Fibroblast of lung (primary cell): ENCODE measurements around the gene HEATR1. TPM values are rescaled to one million over a fixed set of nuclear protein-coding genes. Genes with fewer than 3 reads are reported as not detected.

Experiments used
- DNase-seq, 2 donors: peaks; one replicate each; pipeline versions ENCODE4 v3.0.0 to v3.0.0-alpha.2; 2010; ENCODE audit warnings: low read depth in 2 of 2
- H2AFZ ChIP-seq: 2 replicates; pipeline ENCODE4 v1.5.1; 2012; ENCODE audit warnings: low read length, control low read depth, inconsistent platforms
- H3K27ac ChIP-seq: 2 replicates; pipeline ENCODE4 v1.5.1; 2011; ENCODE audit warnings: low read length, control low read depth; ENCODE audit not compliant: insufficient read depth
- H3K27me3 ChIP-seq: 2 replicates; pipeline ENCODE4 v1.5.1; 2011; ENCODE audit warnings: mild to moderate bottlenecking, low read length; ENCODE audit not compliant: control insufficient read depth, insufficient read depth
- H3K36me3 ChIP-seq: 2 replicates; pipeline ENCODE4 v1.5.1; 2011; ENCODE audit warnings: low read length; ENCODE audit not compliant: control insufficient read depth, insufficient read depth
- H3K4me1 ChIP-seq: 2 replicates; pipeline ENCODE4 v1.5.1; 2011; ENCODE audit warnings: low read length; ENCODE audit not compliant: control insufficient read depth, insufficient read depth; ENCODE audit errors: extremely low read depth
- H3K4me2 ChIP-seq: 2 replicates; pipeline ENCODE4 v1.5.1; 2011; ENCODE audit warnings: low read length, control low read depth; ENCODE audit not compliant: insufficient read depth; ENCODE audit errors: extremely low read depth
- H3K4me3 ChIP-seq, 4 experiments: fragments of 200-600 bp in 1 of 4; sonication (generic) in 1 of 4; replicated peaks in 1 of 4; 2 replicates each; pipeline ENCODE4 v1.5.1; 2011 to 2016; ENCODE audit warnings: low read length in 4 of 4, low read depth in 3 of 4, mild to moderate bottlenecking in 3 of 4, control low read depth in 2 of 4, inconsistent platforms in 1 of 4, mixed read lengths in 1 of 4; ENCODE audit not compliant: insufficient read depth in 1 of 4; ENCODE audit errors: control extremely low read depth in 1 of 4
- H3K79me2 ChIP-seq: 2 replicates; pipeline ENCODE4 v1.5.1; 2012; ENCODE audit warnings: mild to moderate bottlenecking, low read length, inconsistent platforms; ENCODE audit not compliant: control insufficient read depth, insufficient read depth
- H3K9ac ChIP-seq: 2 replicates; pipeline ENCODE4 v1.5.1; 2011; ENCODE audit warnings: mild to moderate bottlenecking, low read length, control low read depth; ENCODE audit not compliant: insufficient read depth
- H3K9me3 ChIP-seq: 2 replicates; pipeline ENCODE4 v1.5.1; 2012; ENCODE audit warnings: low read depth, low read length; ENCODE audit not compliant: control insufficient read depth, insufficient read depth
- H4K20me1 ChIP-seq: 2 replicates; pipeline ENCODE4 v1.5.1; 2011; ENCODE audit warnings: low read length; ENCODE audit not compliant: control insufficient read depth, insufficient read depth; ENCODE audit errors: extremely low read depth
- CTCF ChIP-seq, 2 donors: IDR thresholded peaks in 1 of 2; conservative IDR thresholded peaks in 1 of 2; 1 replicate in 1 of 2; 2 replicates in 1 of 2; pipeline ENCODE4 v1.5.1; 2011 to 2012; ENCODE audit warnings: low read length in 2 of 2, control low read depth in 1 of 2, inconsistent platforms in 1 of 2, low read depth in 1 of 2, mild to moderate bottlenecking in 1 of 2
- EZH2 ChIP-seq: IDR thresholded peaks from 2 replicates; pipeline ENCODE4 v1.5.1; 2012; ENCODE audit warnings: low read length, control low read depth, mild to moderate bottlenecking; ENCODE audit errors: missing control alignments
- polyA plus RNA-seq, 2 donors: library from polyadenylated mRNA; depleted of rRNA in 1 of 2; stranded (reverse) in 1 of 2; unstranded in 1 of 2; fragments of >200 nt; gene quantifications; 2 replicates each; pipeline ENCODE4 v1.2.1, GENCODE V29; 2011 to 2012; ENCODE audit warnings: missing spikeins in 1 of 2
- total RNA-seq: library from RNA; depleted of rRNA; stranded (reverse); fragments of >200 nt; gene quantifications from 2 replicates; pipeline ENCODE4 v1.2.1, GENCODE V29; 2014

HEATR1 gene
- total and polyA plus RNA-seq, 2 donors (not counting 1 experiment from before 2014, with no cell fraction given), result 18.0 to 28.7 TPM

GRCh38 chr1:236622407-236622806, 18.1 kb upstream of the HEATR1 start:
- no peak for TF ChIP-seq CTCF (conservative IDR thresholded peaks at IDR 0.05 in 1 of 2, IDR thresholded peaks at IDR 0.05 in 1 of 2; ENCODE audit: low read depth in 1 of 2, low read length in 2 of 2)
- no peak for TF ChIP-seq EZH2
- Histone ChIP-seq H3K9ac (no peak overlapping the region), H3K27ac (no peak overlapping the region), H2AFZ (no peak overlapping the region), H3K9me3 (no peaks in the 10 kb centered on the region), H3K4me2 (no peak overlapping the region), H3K4me1 (no peaks in the 10 kb centered on the region), H3K36me3 (no peaks in the 10 kb centered on the region), H3K27me3 (no peaks in the 10 kb centered on the region), H3K4me3 (no peak overlapping the region), H3K79me2 (no peaks in the 10 kb centered on the region), H4K20me1 (no peaks in the 10 kb centered on the region)
- no peak for DNase-seq

- Histone ChIP-seq H4K20me1 (no peaks in the 10 kb centered on the region), H3K9me3 (no peaks in the 10 kb centered on the region), H3K27me3 (no peaks in the 10 kb centered on the region), H3K4me2 (no peak overlapping the region), H3K4me3 (no peak overlapping the region), H3K27ac (no peak overlapping the region), H3K79me2 (no peaks in the 10 kb centered on the region), H3K9ac (no peak overlapping the region), H2AFZ (no peak overlapping the region), H3K36me3 (no peaks in the 10 kb centered on the region), H3K4me1 (no peaks in the 10 kb centered on the region)
- no peak for DNase-seq
- TF ChIP-seq CTCF (conservative IDR thresholded peaks at IDR 0.05 in 1 of 2, IDR thresholded peaks at IDR 0.05 in 1 of 2; ENCODE audit: low read depth in 1 of 2, low read length in 2 of 2) (no peak), EZH2 (no peak)
Observed at GRCh38 chr1:236619398-236619797, 15.1 kb upstream of the HEATR1 start.

- Histone ChIP-seq H3K27me3 (no peaks in the 10 kb centered on the region), H3K9ac (no peak overlapping the region), H3K27ac (no peak overlapping the region), H3K4me1 (no peaks in the 10 kb centered on the region), H3K36me3 (no peaks in the 10 kb centered on the region), H2AFZ (no peak overlapping the region), H4K20me1 (no peaks in the 10 kb centered on the region), H3K9me3 (no peaks in the 10 kb centered on the region), H3K4me3 (no peak overlapping the region), H3K4me2 (no peak overlapping the region), H3K79me2 (no peaks in the 10 kb centered on the region)
- TF ChIP-seq CTCF (conservative IDR thresholded peaks at IDR 0.05 in 1 of 2, IDR thresholded peaks at IDR 0.05 in 1 of 2; ENCODE audit: low read depth in 1 of 2, low read length in 2 of 2), result no peak
- TF ChIP-seq EZH2, result no peak
- no peak for DNase-seq
Observed at GRCh38 chr1:236618507-236618906, 14.2 kb upstream of the HEATR1 start.
